ENCODE data around the gene TP53INP2. TPM values are rescaled to one million over a fixed set of nuclear protein-coding genes. Genes with fewer than 3 reads are reported as not detected.

TP53INP2 gene
- total and polyA plus RNA-seq, 9 of the 15 experiments (the other 6 are each of a cell fraction or from before 2014, with no cell fraction given), result 0.43 to 5.0 (median 1.3) TPM

GRCh38 chr20:34689486-34689885 lies 14.7 kb upstream of the TP53INP2 start (continued):
- TF ChIP-seq ZMIZ1 (IDR thresholded peaks at IDR 0.05; ENCODE audit: low read depth in 2 of 2, low read length in 2 of 2) (no peak), NR0B1 (IDR thresholded peaks at IDR 0.05; ENCODE audit: partially characterized antibody) (no peak), ZNF318 (IDR thresholded peaks at IDR 0.05; ENCODE audit: borderline replicate concordance in 1 of 2, low read depth in 1 of 2) (no peak), FOXK2 (conservative IDR thresholded peaks at IDR 0.05 in 1 of 2, IDR thresholded peaks at IDR 0.05 in 1 of 2; ENCODE audit: low read depth in 2 of 2) (peak in 1 of 2 experiments; percentile 47; a peak in 1 of 4 replicates), ZBTB8A (IDR thresholded peaks at IDR 0.05; ENCODE audit: partially characterized antibody) (no peak), TAL1 (IDR thresholded peaks at IDR 0.05) (no peak), ATF6 (CRISPR knock-in tag; IDR thresholded peaks at IDR 0.05) (no peak), MAZ (CRISPR knock-in tag; conservative IDR thresholded peaks at IDR 0.05 in 1 of 2, IDR thresholded peaks at IDR 0.05 in 1 of 2) (no peak), ETS1 (conservative IDR thresholded peaks at IDR 0.05; ENCODE audit: control insufficient read depth, low read depth, low read length) (no peak)
